HG03520 (cell line): ENCODE measurements around the gene RNF182.
"Not testable (repeated sequence)": the region's sequence is repeated elsewhere in the genome, so short reads cannot be mapped to it uniquely, and the experiment has no call there.

Source experiments
- ATAC-seq: cut with Tn5 transposase; IDR thresholded peaks from one replicate; pipeline ENCODE4 v1.9.1; 2021; ENCODE audit warnings: mild to moderate bottlenecking, moderate library complexity; ENCODE audit not compliant: unreplicated experiment

RNF182 gene

GRCh38 chr6:13998356-13998755 is 73.6 kb downstream of the RNF182 start:
- ATAC-seq: no peak

GRCh38 chr6:14000901-14001300 is 76.1 kb downstream of the RNF182 start:
- ATAC-seq: no peak

GRCh38 chr6:14001329-14002012 is 76.7 kb downstream of the RNF182 start:
- ATAC-seq: no peak

- ATAC-seq: no peak
Measured at GRCh38 chr6:14002176-14002947, 77.6 kb downstream of the RNF182 start.

- no peak for ATAC-seq
Measured at GRCh38 chr6:14004258-14004657, 79.5 kb downstream of the RNF182 start.

- ATAC-seq: no peak
Measured at GRCh38 chr6:14008809-14009208, 84.1 kb downstream of the RNF182 start.

GRCh38 chr6:14009431-14009830 is 84.7 kb downstream of the RNF182 start:
- no peak for ATAC-seq

GRCh38 chr6:14010275-14010674 is 85.5 kb downstream of the RNF182 start:
- ATAC-seq: no peak

- no peak for ATAC-seq
Measured at GRCh38 chr6:14012313-14013030, 87.7 kb downstream of the RNF182 start.

- no peak for ATAC-seq
Measured at GRCh38 chr6:14015964-14016363, 91.2 kb downstream of the RNF182 start.

- ATAC-seq: no peak
Measured at GRCh38 chr6:14016432-14016831, 91.7 kb downstream of the RNF182 start.

GRCh38 chr6:14016935-14017625 is 92.3 kb downstream of the RNF182 start:
- ATAC-seq: no peak

- ATAC-seq: no peak
Measured at GRCh38 chr6:14017626-14018475, 93.1 kb downstream of the RNF182 start.

- ATAC-seq: not testable (repeated sequence)
Measured at GRCh38 chr6:14018559-14018958, 93.8 kb downstream of the RNF182 start.

- ATAC-seq: no peak
Measured at GRCh38 chr6:14020551-14020950, 95.8 kb downstream of the RNF182 start.

GRCh38 chr6:14021449-14021848 is 96.7 kb downstream of the RNF182 start:
- ATAC-seq: no peak

GRCh38 chr6:14022673-14023072 is 97.9 kb downstream of the RNF182 start:
- no peak for ATAC-seq

- ATAC-seq: no peak
Measured at GRCh38 chr6:14023855-14024254, 99.1 kb downstream of the RNF182 start.

GRCh38 chr6:14025160-14025559 is 100.4 kb downstream of the RNF182 start:
- ATAC-seq: no peak

GRCh38 chr6:14026831-14027539 is 102.2 kb downstream of the RNF182 start:
- ATAC-seq: no peak
